ENCODE results near the gene DGKG.

The DGKG gene

DNA sequence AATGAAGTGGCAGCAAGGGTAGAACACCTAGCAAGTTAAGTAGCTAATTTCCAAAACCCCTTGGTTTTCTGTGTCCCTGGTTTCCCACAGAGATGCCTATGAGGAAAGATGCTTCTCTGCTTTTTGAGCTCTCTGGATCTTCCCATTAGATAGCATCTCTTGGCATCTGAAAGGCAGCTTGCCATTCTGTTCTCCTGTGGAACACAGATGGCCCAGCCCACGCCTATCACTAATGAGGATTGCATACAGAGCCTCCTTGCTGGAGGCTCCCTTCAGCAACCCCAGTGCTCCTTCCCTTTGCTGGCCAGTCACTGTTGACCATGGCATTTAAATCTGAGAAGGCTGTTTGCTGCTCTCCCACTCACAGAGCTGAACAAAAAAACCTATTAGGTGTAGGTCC lies 218.8 kb downstream of the DGKG start:
- no peak for DNase-seq (ENCODE audit: low spot score)

DNA sequence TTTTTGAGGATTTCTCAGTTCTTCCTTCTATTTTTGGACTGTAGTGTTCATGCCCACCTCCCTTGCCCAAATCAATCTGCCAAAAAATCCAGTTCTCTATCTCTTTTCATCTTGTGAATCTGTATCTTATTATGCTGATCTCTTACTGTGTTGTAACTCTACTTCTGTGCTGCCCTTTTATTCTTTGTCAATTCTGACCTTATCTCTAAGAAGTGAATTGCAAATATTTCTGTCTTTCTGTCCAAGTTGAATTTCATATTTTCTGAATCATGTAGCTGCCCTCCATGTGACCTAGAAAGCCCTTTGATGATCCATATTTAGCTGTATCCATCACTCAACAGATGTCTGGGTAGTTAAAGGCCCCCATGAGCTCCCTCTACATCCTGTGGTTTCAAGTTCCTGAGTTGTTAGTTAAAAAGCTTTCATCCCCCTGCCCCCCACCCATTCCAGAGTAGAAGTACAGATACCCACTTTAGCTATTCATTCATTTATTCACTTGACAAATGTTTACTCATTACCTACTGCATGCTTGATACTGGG lies 219.6 kb downstream of the DGKG start:
- DNase-seq (ENCODE audit: low spot score) = no peak

GRCh38 chr3:186141790-186142189 lies 220.2 kb downstream of the DGKG start:
- DNase-seq (ENCODE audit: low spot score) = no peak

DNA sequence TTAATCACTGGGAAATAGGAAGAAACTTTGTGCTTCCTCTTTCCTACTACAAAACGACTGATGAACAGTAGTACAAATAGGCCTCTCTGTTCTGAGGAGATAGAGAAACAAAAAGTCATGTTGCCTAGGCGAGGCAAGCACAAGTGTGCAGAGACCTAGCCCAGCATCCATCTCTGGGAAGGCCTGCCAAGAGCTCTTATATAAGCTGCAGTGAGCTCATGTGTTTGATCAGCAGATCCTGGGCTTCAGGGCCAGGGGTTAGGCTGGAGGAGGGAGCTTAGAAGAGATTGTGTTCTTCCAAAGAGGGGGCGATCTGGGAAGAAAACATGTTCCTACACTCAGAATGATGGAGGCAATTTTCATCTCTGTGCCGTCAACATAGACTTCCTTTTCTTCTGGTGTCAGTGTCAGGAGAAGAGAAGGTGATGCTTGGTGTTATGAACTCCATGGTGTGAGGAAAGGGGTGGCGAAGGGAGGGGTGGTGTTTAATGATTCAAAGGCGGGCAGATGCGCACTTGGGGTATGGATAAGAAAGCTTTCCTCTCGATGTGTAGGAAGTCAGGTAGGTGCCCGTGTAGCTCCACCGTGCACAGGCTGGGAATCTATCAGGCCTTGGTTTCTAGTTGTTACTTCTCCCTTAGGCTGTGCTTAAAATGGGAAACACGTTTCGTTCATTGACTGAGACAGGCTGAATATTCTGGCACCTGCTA lies 223.6 kb downstream of the DGKG start:
- no peak for DNase-seq (ENCODE audit: low spot score)

DNA sequence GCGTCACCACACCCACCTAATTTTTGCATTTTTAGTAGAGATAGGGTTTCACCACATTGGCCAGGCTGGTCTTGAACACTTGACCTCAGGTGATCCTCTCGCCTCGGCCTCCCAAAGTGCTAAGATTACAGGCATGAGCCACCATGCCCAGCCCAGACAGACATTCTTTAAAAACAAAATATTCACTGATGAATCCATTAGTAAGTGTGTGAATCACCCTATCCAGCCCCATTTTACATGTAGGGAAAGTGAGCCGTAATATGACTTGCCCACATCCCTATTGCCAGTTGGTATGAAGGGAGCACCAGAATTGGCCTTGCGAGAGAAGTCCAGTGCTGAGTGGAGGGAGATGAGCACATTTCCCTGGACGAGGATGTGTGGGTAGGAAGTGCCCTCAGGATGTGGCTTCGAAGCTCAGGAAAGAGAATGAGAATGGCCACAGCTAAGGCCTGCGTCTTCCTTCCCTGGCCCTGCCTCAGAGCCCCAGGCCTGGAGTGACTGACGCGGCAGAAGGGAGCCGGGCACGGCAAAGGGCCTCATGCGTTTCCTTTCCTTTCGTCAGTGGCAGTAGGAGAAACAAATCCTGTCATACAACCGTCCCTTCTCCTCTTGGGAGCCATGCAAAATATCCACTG lies 224.9 kb downstream of the DGKG start:
- DNase-seq (ENCODE audit: low spot score) = no peak

DNA sequence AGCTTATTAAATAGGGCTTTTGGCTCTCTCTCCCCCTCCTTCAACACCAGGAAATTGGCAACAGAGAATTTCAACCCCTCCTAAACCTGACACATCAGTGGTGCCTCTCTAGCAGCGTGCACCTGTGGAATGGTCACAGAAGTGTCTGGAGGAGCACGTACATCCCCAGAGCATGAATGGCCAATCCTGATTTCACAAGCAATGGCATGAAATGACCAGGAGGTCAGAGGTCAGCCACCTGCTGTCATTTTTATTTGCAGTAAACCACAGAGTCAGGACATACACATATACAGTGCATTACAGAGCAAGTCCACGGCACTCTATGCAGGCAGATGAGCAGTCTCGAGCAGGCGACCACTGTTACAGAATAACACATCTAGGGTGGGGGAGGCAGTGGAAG lies 228.1 kb downstream of the DGKG start:
- DNase-seq (ENCODE audit: low spot score) = no peak

- no peak for DNase-seq (ENCODE audit: low spot score)
Measured at GRCh38 chr3:186132487-186132886, 229.5 kb downstream of the DGKG start.

DNA sequence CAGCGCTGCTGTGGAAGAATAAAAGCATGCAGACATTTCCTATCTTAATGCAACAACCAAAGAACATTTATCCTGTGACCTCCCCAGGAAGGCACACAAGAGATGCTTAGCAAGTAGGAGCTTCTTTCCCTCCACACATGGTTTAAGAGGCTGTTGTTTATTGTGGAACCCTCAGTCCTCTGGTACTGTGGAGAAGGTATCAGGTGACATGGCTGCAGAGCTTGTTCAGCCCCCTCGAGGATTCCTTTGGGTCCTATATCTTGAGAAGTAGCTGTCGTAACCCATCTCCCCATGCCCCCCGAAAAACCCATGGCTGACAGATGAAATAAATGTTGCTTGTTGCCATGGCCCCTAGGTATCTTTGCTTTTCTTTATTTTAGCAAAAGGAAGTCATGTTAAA lies 232.8 kb downstream of the DGKG start:
- no peak for DNase-seq (ENCODE audit: low spot score)

- DNase-seq (ENCODE audit: low spot score) = no peak
Measured at GRCh38 chr3:186128158-186128557, 233.9 kb downstream of the DGKG start.

GRCh38 chr3:186127463-186127862 lies 234.6 kb downstream of the DGKG start:
- DNase-seq (ENCODE audit: low spot score) = no peak

- no peak for DNase-seq (ENCODE audit: low spot score)
Measured at GRCh38 chr3:186125118-186125517, 236.9 kb downstream of the DGKG start.

- DNase-seq (ENCODE audit: low spot score) = no peak
Measured at GRCh38 chr3:186124592-186124991, 237.4 kb downstream of the DGKG start.

DNA sequence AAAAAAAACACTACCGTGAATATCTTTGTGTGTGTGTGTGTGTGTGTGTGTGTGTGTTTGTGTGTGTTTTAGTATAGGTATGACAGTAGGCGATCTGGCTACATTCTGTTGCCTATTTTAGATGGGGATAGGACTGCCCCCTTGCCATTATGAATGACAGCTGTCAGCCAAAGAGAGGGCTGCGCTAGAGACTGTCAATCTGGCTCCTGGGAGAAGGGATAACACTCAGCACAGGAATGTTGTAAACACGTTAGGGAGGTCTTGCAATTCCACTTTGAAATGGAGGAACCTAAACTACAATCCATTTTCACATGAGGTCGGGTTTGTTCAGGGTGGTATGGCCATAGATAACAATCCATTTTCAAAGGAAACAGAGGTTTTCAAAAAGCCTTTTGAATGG lies 239.0 kb downstream of the DGKG start:
- DNase-seq (ENCODE audit: low spot score) = no peak

DNA sequence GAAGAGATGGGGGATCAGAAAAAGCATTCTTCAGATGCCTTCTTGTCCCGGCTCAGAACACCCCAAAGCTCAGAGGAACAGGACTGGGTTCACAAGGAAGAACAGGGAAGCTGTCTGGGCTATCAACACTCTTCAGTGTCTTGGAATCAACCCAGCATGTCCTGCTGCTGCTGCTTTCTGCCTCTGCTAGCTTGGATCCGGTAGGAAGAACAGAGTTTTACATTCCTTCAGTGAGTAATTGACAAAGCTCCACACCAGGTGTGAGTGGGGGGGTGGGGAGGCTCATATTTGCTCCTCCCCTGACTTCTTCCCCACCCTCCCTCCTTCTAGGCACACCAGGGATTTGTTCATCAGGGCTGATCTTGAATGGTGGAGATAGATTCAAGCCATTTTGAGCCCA lies 240.1 kb downstream of the DGKG start:
- DNase-seq (ENCODE audit: low spot score) = no peak

DNA sequence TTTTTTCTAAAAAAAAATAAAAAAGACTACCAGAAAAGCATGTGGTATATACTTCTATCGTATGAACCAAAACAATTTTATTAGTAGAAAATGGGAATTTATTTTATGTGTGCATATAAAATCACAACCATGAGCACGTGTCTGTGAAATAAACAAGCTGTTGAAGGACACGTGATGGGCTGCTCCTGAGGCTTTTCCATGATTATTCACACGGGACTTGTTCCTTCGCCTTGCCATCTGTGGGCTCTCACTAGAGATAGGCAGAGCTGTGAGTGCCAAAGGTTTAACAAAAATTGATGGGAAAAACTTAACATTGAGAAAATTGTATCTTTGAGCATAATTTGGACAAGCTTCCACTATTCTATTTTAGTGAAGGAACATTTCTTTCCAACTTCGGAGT lies 240.8 kb downstream of the DGKG start:
- no peak for DNase-seq (ENCODE audit: low spot score)

GRCh38 chr3:186119499-186119898 lies 242.5 kb downstream of the DGKG start:
- no peak for DNase-seq (ENCODE audit: low spot score)

DNA sequence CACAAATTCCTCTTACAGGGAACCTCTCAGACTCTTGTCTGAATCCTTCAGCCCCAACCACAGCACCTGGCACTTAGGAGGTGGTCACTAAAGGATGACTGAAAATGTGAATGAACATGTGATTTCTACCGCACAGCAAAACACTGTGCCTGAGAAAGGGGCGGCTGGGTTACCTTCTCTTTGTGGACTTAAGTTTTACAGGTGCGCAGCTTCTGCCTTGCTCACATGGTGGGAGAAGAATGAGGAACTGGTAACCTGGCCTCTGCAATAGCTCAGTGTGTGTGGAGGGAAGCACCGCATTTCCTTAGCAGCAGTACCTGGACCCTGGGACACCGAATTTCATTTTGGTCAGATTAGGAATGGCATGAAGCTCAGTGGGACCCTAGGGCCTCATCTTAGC lies 243.3 kb downstream of the DGKG start:
- DNase-seq (ENCODE audit: low spot score) = no peak

- DNase-seq (ENCODE audit: low spot score) = no peak
Measured at GRCh38 chr3:186117521-186118134, 244.4 kb downstream of the DGKG start.

- DNase-seq (ENCODE audit: low spot score) = no peak
Measured at GRCh38 chr3:186115239-186115996, 246.6 kb downstream of the DGKG start.

DNA sequence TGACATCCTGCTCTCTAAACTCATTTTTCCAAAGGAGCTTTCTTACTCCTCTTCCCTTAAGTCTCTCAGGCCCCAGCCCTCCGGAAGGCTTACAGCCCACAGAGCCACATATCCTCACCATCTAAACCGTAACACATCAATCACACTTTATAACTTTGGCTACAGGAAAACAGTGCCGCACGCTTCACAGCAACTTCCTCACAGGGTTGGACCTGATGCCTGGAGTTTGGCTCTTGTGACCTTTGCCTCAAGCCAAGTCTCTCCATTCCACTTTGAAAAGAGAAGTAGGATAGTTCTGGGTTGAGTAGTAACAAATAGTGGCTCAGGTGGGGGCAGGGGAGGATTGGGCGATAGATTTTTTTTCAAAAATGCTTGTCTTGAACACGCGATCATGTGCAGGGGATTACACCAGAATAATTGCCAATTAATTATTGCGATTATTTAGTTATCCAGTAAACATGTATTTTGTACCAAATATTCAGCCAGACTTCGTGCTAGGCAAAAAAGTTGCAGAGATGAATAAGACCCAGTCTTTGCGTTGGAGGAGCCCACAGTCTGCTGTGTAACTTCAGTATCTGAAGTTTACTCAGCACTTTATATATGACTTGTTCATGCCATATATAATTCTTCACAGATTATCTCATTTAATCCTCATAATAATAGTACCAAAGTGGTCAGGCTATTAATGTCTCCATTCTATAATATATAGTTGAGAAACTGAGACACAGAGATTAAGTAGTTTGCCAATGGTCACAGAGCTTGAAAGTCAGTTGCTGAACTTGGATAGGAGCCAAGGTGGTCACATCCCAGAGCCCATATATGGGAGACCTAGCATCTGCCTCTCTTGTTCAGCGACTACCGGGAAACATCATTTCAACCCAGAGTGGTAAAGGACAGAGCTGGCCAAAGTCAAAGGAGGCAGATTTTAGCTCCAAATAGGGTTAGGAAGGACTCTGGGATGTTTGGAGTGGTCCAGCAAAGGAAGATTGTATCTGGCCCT lies 250.8 kb downstream of the DGKG start:
- no peak for DNase-seq (ENCODE audit: low spot score)
